Caki2 (cell line): ENCODE results near the gene TRIM71. TPM values are rescaled to one million over a fixed set of nuclear protein-coding genes. Genes with fewer than 3 reads are reported as not detected.
"Not testable (repeated sequence)": the region's sequence is repeated elsewhere in the genome, so short reads cannot be mapped to it uniquely, and the experiment has no call there.

ENCODE experiments used
- DNase-seq: peaks from one replicate; pipeline ENCODE4 v3.0.0-alpha.2; 2015; ENCODE audit warnings: low read depth
- in situ Hi-C: cut with HindIII; loops from 2 replicates; pipeline ENCODE4 v1.10.0; 2016; ENCODE audit warnings: low sequenced_read_pairs, low pct_unique_long_range_greater_than_20kb, mixed read lengths
- total RNA-seq: library from RNA; depleted of rRNA; stranded (reverse); fragments of >200 nt; shearing (Covaris generic); gene quantifications from 2 replicates; pipeline ENCODE4 v1.2.3, GENCODE V29; 2014; ENCODE audit warnings: low replicate concordance

TRIM71 gene
- total RNA-seq, 1 experiment from 2014 or later = not detected

DNA sequence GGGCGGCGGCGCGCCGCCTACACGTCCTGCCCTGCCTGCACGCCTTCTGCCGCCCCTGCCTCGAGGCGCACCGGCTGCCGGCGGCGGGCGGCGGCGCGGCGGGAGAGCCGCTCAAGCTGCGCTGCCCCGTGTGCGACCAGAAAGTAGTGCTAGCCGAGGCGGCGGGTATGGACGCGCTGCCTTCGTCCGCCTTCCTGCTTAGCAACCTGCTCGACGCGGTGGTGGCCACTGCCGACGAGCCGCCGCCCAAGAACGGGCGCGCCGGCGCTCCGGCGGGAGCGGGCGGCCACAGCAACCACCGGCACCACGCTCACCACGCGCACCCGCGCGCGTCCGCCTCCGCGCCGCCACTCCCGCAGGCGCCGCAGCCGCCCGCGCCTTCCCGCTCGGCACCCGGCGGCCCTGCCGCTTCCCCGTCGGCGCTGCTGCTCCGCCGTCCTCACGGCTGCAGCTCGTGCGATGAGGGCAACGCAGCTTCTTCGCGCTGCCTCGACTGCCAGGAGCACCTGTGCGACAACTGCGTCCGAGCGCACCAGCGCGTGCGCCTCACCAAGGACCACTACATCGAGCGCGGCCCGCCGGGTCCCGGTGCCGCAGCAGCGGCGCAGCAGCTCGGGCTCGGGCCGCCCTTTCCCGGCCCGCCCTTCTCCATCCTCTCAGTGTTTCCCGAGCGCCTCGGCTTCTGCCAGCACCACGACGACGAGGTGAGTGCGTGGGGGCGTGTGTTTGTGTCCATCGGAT, 602 bp downstream of the TRIM71 start:
- no peak for DNase-seq
- in situ Hi-C loops = no loop called here

- DNase-seq = no peak
- in situ Hi-C loops = no loop called here
Measured at GRCh38 chr3:32818970-32819511, 1.2 kb downstream of the TRIM71 start.

DNA sequence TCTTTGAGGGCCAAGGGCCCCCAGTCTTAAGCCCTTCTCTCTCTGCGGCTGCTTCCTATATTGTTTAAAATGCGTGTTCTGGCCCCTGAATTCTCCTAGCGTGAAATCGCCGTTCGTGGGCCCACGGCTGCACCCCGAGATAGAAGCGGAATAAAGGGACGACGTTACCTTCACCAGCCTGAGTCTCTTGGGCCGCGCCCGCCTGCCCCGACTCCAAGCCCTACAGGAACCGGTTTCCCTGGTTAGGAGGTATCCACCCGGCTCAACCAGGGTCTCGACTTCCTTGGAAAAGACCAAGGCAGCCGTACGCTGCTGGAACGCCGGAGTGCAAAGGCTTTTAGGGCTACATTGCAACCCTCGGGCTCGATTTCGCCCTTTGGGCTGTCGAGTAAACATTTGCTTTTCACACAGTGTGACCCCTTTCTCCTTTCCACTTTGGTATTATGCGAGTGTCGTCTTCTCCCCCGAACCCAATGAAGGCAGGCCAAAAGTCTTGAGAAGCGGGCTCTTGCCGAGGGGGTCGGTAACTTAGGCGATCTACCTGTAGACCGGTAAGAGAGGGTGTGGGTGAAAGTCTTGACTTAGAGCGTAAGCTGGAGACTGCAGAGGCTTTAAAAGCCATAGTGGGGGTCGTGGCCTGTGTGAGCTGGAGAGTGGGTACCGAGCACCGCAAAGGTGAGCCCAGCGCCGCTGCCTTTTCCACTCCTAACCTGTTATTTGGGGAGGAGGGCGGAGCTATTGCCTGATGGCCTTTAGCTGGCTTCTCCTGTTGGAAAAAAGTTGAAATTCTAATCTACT, 2.0 kb downstream of the TRIM71 start:
- no peak for DNase-seq
- in situ Hi-C loops = no loop called here

DNA sequence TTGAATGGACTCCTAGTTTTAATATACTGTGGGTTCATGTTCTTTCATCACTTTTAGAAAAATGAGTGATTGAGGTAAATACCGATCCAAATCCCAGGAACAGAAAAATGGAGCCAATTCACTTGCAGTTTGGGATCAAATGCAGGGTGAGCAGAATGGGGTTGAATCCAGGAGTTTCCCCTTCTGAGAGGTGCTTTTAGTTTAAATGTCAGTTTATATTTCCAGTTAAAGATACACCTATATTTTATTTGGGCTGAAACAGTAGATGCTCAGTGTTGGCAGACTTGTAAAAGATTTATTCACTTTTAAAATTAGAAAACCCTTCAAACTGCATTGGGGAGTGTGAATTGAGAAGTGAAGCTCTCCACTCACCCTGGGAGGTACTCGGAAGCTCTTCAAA, 2.6 kb downstream of the TRIM71 start:
- DNase-seq = no peak
- in situ Hi-C loops = no loop called here

- in situ Hi-C loops = no loop called here
- DNase-seq = no peak
Measured at GRCh38 chr3:32820971-32821685, 3.3 kb downstream of the TRIM71 start.

DNA sequence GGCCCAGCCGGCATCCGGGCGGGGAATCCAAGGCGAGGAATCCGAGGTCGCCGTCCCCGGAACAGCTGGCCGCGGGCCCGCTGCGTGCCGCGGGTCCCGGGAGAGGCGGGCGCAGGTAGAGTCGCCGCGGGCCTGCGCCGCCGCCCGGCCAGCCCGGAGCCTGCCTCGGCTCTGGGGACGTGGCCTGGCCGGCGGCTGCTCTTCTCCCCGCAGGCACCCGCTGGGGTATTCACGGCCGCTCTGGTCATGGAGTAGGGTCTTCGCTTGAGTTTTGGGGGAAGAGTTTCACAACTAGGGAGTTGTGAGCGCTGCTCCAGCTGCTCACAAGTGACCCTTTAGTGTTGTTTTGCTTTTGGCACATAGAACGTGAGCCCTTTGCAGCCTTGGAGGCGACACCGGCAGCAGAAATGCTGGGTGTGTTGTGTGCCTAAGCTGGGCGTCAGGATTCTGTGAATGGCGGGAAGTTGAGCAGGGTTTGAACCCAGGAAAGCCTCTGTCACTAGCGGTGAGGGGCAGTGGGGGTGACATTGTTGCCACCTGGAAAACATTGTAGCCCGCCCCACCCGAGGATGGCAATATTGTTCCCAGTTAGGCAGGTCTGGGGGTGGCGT, 4.0 kb downstream of the TRIM71 start:
- DNase-seq = no peak
- in situ Hi-C loops = no loop called here

- no peak for DNase-seq
- in situ Hi-C loops = no loop called here
Measured at GRCh38 chr3:32822609-32823498, 5.1 kb downstream of the TRIM71 start.

DNA sequence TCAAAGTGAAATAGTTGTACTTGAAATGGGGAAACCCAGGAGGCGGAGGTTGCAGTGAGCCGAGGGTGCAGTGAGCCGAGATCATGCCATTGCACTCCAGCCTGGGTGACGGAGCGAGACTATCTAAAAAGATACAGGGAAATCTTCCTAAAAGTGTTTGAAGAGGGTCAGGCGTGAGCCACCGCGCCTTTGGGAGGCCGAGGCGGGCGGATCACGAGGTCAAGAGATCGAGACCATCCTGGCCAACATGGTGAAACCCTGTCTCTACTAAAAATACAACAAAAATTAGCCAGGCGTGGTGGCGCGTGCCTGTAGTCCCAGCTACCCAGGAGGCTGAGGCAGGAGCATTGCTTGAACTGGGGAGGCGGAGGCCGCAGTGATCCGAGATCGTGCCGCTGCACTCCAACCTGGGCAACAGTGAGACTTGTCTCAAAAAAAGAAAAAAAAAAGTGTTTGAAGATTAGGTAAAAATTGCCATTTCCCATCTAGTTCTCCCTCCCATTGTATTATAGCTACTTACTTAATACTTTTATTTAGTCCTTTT, 5.9 kb downstream of the TRIM71 start:
- DNase-seq, in situ Hi-C loops: not testable (repeated sequence)

DNA sequence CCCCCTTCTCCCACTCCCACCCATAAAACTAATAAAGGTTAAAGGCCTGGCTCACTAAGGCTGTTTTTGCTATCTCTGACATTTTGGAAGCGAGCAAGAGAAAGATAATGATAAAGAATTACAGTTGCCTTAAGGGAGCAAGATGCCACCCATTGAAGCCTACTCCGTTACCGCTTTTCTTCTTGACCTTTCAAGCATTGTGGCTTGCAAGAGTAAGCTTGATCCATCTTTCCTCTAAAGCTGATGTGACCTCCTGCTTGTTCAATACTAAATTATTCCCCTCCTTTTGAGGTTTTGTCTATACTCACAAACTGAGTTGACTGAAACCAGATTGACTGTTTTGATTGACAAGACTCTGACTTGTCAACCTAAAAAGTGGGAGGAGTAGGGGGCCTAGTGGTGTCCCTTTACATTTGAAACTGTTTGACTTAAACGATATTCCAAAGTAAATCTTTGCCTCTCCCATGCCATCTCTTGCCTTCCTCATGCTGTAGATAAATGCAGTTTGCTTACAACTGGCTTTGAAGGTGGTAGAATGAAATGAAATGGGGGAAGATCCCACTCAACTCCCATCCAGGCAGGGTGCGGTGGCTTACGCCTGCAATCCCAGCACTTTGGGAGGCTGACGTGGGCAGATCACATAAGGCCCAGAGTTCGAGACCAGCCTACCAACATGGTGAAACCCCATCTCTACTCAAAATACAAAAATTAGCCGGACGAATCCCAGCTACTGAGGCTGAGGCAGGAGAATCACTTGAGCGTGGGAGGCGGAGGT, 8.0 kb downstream of the TRIM71 start:
- DNase-seq = no peak
- in situ Hi-C loops = no loop called here

DNA sequence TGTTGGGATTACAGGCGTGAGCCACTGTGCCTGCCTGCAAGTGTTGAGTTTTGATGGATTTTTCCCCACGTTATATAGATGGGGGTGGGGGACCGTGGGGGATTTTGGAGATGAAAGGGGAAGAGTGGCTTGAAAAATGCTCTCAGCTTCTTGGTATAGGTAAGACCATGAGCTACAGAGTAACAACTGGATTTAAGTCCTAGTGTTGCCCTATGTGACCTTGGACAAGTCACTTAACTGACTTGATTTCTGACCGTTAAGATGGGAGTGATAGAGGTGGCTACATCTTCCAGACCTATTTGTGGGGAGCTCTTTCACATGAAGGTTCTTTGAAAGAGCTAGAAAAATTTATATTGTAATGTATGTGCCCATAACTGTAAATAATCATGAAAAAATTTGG, 13.3 kb downstream of the TRIM71 start:
- DNase-seq = no peak
- in situ Hi-C loops = no loop called here

- in situ Hi-C loops = no loop called here
- no peak for DNase-seq
Measured at GRCh38 chr3:32831791-32832190, 14.0 kb downstream of the TRIM71 start.

DNA sequence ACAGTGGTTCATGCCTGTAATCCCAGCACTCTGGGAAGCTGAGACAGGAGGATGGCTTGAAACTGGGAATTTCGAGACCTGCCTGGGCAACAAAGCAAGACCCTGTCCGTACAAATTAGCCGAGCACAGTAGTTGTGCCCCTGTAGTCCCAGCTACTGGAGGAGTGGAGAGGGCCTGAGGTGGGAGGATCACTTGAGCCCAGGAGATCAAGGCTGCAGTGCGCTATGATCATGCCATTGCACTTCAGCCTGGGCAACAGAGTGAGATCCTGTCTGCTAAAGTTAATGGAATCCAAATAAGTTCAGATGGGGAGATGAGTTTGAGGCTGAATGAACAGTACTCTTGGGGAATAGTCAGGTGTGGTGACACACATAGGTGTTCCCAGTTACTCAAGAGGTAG, 14.4 kb downstream of the TRIM71 start:
- in situ Hi-C loops = no loop called here

GRCh38 chr3:32835049-32835371, 17.2 kb downstream of the TRIM71 start:
- in situ Hi-C loops = no loop called here
- DNase-seq = no peak

More for the DNA sequence above, 14.4 kb downstream of the TRIM71 start:
- DNase-seq = no peak

DNA sequence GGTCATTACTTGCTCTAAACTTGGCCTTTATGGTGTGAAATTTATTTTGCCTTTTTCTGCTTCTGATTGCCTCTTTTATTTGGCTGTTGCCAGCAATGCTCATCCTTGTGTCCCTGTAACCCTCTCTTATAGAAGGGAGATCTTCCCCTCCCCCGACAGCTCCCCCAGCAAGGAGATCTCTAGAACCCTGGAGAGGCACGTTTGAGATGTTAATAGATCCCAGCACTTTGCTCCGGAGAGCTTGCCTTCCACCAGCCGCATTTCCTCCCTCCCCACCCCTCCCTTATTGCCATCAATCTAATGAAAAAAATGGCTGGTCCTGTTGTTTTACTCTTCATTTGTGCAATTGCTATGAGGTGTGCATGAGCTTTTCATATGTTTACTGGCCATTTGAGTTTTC, 18.2 kb downstream of the TRIM71 start:
- no peak for DNase-seq
- in situ Hi-C loops = no loop called here

DNA sequence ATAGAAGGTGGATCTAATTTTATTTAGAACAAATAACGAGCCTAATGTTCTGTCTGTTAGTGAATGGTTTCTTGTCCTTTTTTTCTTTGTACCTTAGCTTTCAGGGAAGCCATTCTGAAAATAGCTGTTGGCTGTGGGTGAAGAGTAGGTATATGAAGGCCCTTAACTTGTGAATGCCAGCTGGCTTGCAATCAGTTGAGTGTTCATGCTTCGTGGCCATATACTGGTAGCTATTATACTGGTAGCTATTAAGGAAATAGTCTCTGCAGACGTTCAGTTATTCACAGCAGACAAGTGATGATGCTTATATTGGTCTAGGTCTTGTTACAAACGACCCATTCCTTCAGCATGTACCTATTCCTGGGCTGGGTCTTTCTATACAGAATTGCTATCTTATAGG, 18.8 kb downstream of the TRIM71 start:
- in situ Hi-C loops = no loop called here
- DNase-seq = no peak

DNA sequence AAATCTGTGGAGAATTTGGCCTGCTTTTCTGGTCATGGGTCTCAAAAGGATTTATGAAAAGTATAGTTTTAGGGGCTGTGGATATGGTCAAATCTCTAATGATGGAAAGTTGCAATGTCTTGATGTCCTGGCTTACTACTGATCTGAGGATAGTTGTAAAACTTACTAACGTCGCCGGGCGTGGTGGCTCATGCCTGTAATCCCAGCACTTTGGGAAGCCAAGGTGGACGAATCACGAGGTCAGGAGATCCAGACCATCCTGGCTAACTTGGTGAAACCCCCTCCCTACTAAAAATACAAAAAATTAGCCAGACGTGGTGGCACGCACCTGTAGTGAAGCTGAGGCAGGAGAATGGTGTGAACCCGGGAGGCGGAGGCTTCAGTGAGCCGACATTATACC, 19.6 kb downstream of the TRIM71 start:
- in situ Hi-C loops = no loop called here
- no peak for DNase-seq

- in situ Hi-C loops = no loop called here
Measured at GRCh38 chr3:32837789-32838188, 20.0 kb downstream of the TRIM71 start.

More at GRCh38 chr3:32837789-32838188, 20.0 kb downstream of the TRIM71 start:
- no peak for DNase-seq
